Measurements from ENCODE around the gene DESI2.
A peak's percentile ranks its signal among the peaks of the same experiment; 100 is the strongest.

DESI2 gene

DNA sequence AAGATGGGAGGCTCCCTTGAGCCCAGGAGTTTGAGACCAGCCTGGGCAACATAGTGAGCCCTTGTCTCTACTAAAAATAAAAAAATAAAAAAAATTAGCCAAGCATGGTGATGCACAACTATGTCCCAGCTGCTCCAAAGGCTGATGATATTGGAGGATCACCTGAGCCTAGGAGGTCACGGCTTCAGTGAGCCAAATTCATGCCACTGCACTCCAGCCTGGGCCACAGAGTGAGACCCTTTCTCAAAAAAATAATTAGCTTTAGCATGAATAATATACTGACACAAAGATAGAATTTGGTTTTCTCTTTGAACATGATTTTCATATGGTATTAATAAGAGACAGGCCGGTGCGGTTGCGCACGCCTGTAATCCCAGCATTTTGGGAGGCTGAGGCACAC, 88.8 kb downstream of the DESI2 start:
- peak overlapping the region; percentile 58 for H3K27ac ChIP-seq (ENCODE audit: low read depth, low read length)
- no peaks in the 10 kb centered on the region for H3K9me3 ChIP-seq (ENCODE audit: insufficient read depth, low read length)
- no peak overlapping the region for H2AFZ ChIP-seq (ENCODE audit: low read depth, low read length, severe bottlenecking)
- no peaks in the 10 kb centered on the region for H4K20me1 ChIP-seq (ENCODE audit: low read depth, low read length)
- H3K27me3 ChIP-seq (ENCODE audit: low read length), result no peaks in the 10 kb centered on the region
- TF ChIP-seq, protein P1, sequence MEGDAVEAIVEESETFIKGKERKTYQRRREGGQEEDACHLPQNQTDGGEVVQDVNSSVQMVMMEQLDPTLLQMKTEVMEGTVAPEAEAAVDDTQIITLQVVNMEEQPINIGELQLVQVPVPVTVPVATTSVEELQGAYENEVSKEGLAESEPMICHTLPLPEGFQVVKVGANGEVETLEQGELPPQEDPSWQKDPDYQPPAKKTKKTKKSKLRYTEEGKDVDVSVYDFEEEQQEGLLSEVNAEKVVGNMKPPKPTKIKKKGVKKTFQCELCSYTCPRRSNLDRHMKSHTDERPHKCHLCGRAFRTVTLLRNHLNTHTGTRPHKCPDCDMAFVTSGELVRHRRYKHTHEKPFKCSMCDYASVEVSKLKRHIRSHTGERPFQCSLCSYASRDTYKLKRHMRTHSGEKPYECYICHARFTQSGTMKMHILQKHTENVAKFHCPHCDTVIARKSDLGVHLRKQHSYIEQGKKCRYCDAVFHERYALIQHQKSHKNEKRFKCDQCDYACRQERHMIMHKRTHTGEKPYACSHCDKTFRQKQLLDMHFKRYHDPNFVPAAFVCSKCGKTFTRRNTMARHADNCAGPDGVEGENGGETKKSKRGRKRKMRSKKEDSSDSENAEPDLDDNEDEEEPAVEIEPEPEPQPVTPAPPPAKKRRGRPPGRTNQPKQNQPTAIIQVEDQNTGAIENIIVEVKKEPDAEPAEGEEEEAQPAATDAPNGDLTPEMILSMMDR (IDR thresholded peaks at IDR 0.05; ENCODE audit: insufficient read depth, low read length, poor library complexity, severe bottlenecking), result no peak
- TF ChIP-seq EZH2phosphoT487 (conservative IDR thresholded peaks at IDR 0.05; ENCODE audit: low read length), result no peak
- no peaks in the 10 kb centered on the region for H3K79me2 ChIP-seq (ENCODE audit: insufficient read depth, low read length)
- no peak overlapping the region for H3K9ac ChIP-seq (ENCODE audit: low read length)
- H3K9me2 ChIP-seq (replicated peaks; ENCODE audit: insufficient read depth, low read length), result no peaks in the 10 kb centered on the region
- H3K4me3 ChIP-seq (ENCODE audit: insufficient read depth, low read length, poor library complexity, severe bottlenecking), result no peak overlapping the region
- peaks cover 50% of the 10 kb centered on the region for H3F3A ChIP-seq (ENCODE audit: insufficient read depth)
- H3K36me3 ChIP-seq (ENCODE audit: low read length), result no peaks in the 10 kb centered on the region
- H3K4me2 ChIP-seq (ENCODE audit: low read depth, low read length, poor library complexity, severe bottlenecking), result no peak overlapping the region

DNA sequence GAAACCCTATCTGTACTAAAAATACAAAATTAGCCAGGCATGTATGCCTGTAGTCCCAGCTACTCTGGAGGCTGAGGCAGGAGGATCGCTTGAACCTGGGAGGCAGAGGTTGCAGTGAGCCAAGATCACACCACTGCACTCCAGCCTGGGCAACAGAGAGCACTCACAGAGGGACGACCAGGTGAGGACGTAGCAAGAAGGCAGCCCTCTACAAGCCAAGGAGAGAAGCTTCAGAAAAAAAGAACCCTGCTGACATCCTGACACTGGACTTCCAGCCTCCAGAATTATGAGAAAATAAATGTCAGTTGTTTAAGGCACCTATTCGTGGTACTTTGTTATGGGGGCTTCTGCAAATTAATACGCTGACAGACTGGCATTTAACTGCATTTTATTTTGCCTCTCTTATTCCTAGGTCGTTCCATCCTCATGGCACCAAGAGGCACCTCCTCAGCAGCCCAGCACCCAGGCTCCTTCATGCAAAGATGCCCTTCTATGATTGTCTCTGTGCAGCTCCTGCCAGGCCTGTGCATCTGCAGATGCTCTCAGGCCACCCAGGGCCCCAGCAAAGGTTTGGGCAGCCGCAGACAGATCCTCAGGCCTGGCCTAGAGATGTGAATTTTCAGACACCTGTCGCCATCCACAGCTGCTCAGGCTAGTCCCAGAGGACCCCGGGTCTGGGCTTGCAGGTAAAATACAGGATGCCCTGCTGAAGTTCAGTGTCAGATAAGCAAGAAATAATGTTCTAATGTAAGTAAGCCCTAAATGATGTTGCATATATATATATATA, 96.5 kb downstream of the DESI2 start:
- Histone ChIP-seq H3K9me3 (ENCODE audit: insufficient read depth, low read length) (no peaks in the 10 kb centered on the region), H2AFZ (ENCODE audit: low read depth, low read length, severe bottlenecking) (no peak overlapping the region), H3K36me3 (ENCODE audit: low read length) (no peaks in the 10 kb centered on the region), H3K4me3 (ENCODE audit: insufficient read depth, low read length, poor library complexity, severe bottlenecking) (no peak overlapping the region), H3F3A (ENCODE audit: insufficient read depth) (peaks cover 67% of the 10 kb centered on the region), H4K20me1 (ENCODE audit: low read depth, low read length) (no peaks in the 10 kb centered on the region), H3K9ac (ENCODE audit: low read length) (peak overlapping the region; percentile 49), H3K27ac (ENCODE audit: low read depth, low read length) (peak overlapping the region; percentile 97), H3K9me2 (replicated peaks; ENCODE audit: insufficient read depth, low read length) (no peaks in the 10 kb centered on the region), H3K4me2 (ENCODE audit: low read depth, low read length, poor library complexity, severe bottlenecking) (peak overlapping the region; percentile 64), H3K79me2 (ENCODE audit: insufficient read depth, low read length) (no peaks in the 10 kb centered on the region), H3K27me3 (ENCODE audit: low read length) (no peaks in the 10 kb centered on the region)
- TF ChIP-seq EZH2phosphoT487 (conservative IDR thresholded peaks at IDR 0.05; ENCODE audit: low read length), result no peak
- TF ChIP-seq, protein P1 (IDR thresholded peaks at IDR 0.05; ENCODE audit: insufficient read depth, low read length, poor library complexity, severe bottlenecking), result no peak

DNA sequence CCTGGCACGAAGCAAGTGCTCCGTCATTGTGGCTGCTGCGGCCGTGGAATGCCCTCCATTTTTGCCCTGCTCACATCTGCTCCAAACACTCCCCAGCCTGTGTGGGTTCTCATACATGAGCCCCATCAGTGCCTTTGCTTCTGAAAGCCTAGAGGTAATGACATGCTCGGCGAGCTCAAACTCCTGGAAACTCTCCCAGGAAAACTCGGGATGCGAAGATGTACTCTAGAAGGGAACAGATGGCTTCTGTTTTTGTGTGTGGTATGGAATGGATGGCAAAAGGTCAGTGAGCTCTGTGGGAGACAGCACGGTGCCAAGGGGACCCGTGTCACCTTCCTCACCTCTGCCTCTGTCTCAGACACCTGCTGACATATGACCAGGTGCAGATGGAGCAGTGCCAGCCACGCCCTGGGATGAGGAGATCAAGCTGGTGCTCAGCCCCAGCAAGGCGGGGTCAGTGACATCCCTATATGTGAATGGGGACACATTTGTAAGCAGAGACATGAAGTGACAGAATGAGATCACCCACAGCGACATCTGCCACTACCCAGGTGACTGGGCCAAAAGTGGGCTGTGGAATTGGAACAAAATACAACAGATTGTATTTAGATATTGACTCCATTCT, 98.5 kb downstream of the DESI2 start:
- Histone ChIP-seq H3K79me2 (ENCODE audit: insufficient read depth, low read length) (no peaks in the 10 kb centered on the region), H3K27me3 (ENCODE audit: low read length) (no peaks in the 10 kb centered on the region), H3K4me3 (ENCODE audit: insufficient read depth, low read length, poor library complexity, severe bottlenecking) (no peak overlapping the region), H3K9me3 (ENCODE audit: insufficient read depth, low read length) (no peaks in the 10 kb centered on the region), H4K20me1 (ENCODE audit: low read depth, low read length) (no peaks in the 10 kb centered on the region), H2AFZ (ENCODE audit: low read depth, low read length, severe bottlenecking) (no peak overlapping the region), H3F3A (ENCODE audit: insufficient read depth) (peaks cover 50% of the 10 kb centered on the region), H3K36me3 (ENCODE audit: low read length) (no peaks in the 10 kb centered on the region), H3K4me2 (ENCODE audit: low read depth, low read length, poor library complexity, severe bottlenecking) (peak overlapping the region; percentile 18), H3K9ac (ENCODE audit: low read length) (no peak overlapping the region), H3K27ac (ENCODE audit: low read depth, low read length) (peak overlapping the region; percentile 52), H3K9me2 (replicated peaks; ENCODE audit: insufficient read depth, low read length) (no peaks in the 10 kb centered on the region)
- TF ChIP-seq, protein P1 (IDR thresholded peaks at IDR 0.05; ENCODE audit: insufficient read depth, low read length, poor library complexity, severe bottlenecking), result no peak

Data from SU-DHL-6 (cell line).